GM19351 (cell line): Measurements from ENCODE around the gene TMEM214.
"Not testable (repeated sequence)": the region's sequence is repeated elsewhere in the genome, so short reads cannot be mapped to it uniquely, and the experiment has no call there.

Experiments
- ATAC-seq: cut with Tn5 transposase; IDR thresholded peaks from one replicate; pipeline ENCODE4 v1.9.1; 2021; ENCODE audit warnings: mild to moderate bottlenecking, moderate library complexity; ENCODE audit not compliant: unreplicated experiment

The TMEM214 gene

GRCh38 chr2:27065128-27065527, 32.4 kb downstream of the TMEM214 start:
- no peak for ATAC-seq

- ATAC-seq = no peak
Observed at GRCh38 chr2:27067385-27067784, 34.6 kb downstream of the TMEM214 start.

- no peak for ATAC-seq
Observed at GRCh38 chr2:27069436-27069835, 36.7 kb downstream of the TMEM214 start.

GRCh38 chr2:27069961-27070618, 37.3 kb downstream of the TMEM214 start:
- no peak for ATAC-seq

GRCh38 chr2:27070653-27071276, 38.0 kb downstream of the TMEM214 start:
- ATAC-seq = no peak

- peak; percentile 85 for ATAC-seq
Observed at GRCh38 chr2:27071277-27071989, 38.7 kb downstream of the TMEM214 start, which contains the start of gene OST4. Gene OST4, minus strand, starts transcription at chr2:27071654.

GRCh38 chr2:27071990-27072830, 39.4 kb downstream of the TMEM214 start:
- ATAC-seq = no peak

GRCh38 chr2:27072920-27073319, 40.2 kb downstream of the TMEM214 start:
- ATAC-seq = no peak

- ATAC-seq = no peak
Observed at GRCh38 chr2:27073782-27074181, 41.0 kb downstream of the TMEM214 start.

GRCh38 chr2:27074738-27075565, 42.2 kb downstream of the TMEM214 start:
- ATAC-seq = no peak

- ATAC-seq = not testable (repeated sequence)
Observed at GRCh38 chr2:27075566-27075871, 42.8 kb downstream of the TMEM214 start.

- no peak for ATAC-seq
Observed at GRCh38 chr2:27076323-27076722, 43.6 kb downstream of the TMEM214 start.

- ATAC-seq = no peak
Observed at GRCh38 chr2:27077231-27077630, 44.5 kb downstream of the TMEM214 start.

GRCh38 chr2:27078267-27079194, 45.8 kb downstream of the TMEM214 start, which contains the start of gene EMILIN1:
Gene EMILIN1, plus strand, starts transcription at chr2:27078615. Its CDS starts 451 bp downstream, at chr2:27079066.
- ATAC-seq = no peak

- no peak for ATAC-seq
Observed at GRCh38 chr2:27079233-27080139, 46.7 kb downstream of the TMEM214 start.

- ATAC-seq = no peak
Observed at GRCh38 chr2:27080140-27080469, 47.3 kb downstream of the TMEM214 start.

- ATAC-seq = no peak
Observed at GRCh38 chr2:27080603-27080936, 47.8 kb downstream of the TMEM214 start.

GRCh38 chr2:27081984-27082772, 49.4 kb downstream of the TMEM214 start:
- no peak for ATAC-seq
